ENCODE data around the gene SRD5A3. TPM values are rescaled to one million over a fixed set of nuclear protein-coding genes. Genes with fewer than 3 reads are reported as not detected.

SRD5A3 gene
- total RNA-seq, 1 donor from 2014 or later, result 19.6 TPM

DNA sequence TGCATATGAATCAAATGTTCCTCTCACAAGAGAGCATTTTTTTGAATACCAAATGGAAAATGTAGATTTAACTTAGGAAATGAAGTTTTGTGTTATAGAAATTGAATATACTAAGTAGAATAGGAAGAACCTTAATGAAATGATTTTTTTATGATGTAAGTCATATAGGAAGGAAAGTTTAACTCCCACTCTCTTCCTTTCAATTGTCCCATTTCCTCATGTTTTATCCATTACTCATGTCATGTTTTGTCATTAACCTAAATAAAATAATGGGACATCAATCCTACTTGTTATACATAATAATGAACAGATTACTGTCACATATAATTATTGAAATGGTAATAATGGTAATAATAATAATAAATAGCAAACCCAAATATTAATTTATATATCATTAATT is 22.7 kb upstream of the SRD5A3 start:
- TF ChIP-seq, protein P1, sequence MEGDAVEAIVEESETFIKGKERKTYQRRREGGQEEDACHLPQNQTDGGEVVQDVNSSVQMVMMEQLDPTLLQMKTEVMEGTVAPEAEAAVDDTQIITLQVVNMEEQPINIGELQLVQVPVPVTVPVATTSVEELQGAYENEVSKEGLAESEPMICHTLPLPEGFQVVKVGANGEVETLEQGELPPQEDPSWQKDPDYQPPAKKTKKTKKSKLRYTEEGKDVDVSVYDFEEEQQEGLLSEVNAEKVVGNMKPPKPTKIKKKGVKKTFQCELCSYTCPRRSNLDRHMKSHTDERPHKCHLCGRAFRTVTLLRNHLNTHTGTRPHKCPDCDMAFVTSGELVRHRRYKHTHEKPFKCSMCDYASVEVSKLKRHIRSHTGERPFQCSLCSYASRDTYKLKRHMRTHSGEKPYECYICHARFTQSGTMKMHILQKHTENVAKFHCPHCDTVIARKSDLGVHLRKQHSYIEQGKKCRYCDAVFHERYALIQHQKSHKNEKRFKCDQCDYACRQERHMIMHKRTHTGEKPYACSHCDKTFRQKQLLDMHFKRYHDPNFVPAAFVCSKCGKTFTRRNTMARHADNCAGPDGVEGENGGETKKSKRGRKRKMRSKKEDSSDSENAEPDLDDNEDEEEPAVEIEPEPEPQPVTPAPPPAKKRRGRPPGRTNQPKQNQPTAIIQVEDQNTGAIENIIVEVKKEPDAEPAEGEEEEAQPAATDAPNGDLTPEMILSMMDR (IDR thresholded peaks at IDR 0.05), result no peak
- no peak overlapping the region for H3K27ac ChIP-seq
- ATAC-seq (no peak), DNase-seq (no peak)
- H3K27me3 ChIP-seq, result no peaks in the 10 kb centered on the region
- H3K36me3 ChIP-seq, result no peaks in the 10 kb centered on the region
- peaks cover 8% of the 10 kb centered on the region for H3K4me1 ChIP-seq
- intact Hi-C loops (cut with DNase I), result loop anchor here (10.0 kb wide), 1 partner anchor 329 kb away; no protein-coding TSS in a partner anchor
- no peaks in the 10 kb centered on the region for H3K9me3 ChIP-seq
- H3K4me3 ChIP-seq, result no peak overlapping the region

DNA sequence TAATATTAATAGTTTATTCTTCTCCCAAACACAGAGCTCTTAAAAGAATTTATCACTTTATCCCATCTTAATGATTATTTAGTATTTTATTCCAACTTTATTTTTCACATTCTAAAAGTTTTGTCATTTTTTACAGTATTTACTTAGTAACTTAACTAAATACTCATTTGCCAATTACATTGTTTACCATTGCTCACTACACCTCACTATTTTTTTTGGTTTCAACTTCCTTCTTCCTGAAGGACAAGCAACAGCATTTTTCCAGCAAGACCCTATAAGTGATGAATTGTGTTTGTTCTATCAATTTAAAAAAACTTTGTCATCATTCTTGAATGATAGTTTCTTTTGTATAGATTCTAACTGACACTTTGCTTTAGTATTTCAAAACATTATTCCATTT is 19.4 kb upstream of the SRD5A3 start:
- ATAC-seq, result no peak
- Histone ChIP-seq H3K36me3 (no peaks in the 10 kb centered on the region), H3K4me3 (no peak overlapping the region), H3K27ac (no peak overlapping the region), H3K4me1 (peaks cover 8% of the 10 kb centered on the region), H3K9me3 (no peaks in the 10 kb centered on the region), H3K27me3 (no peaks in the 10 kb centered on the region)
- DNase-seq, result no peak
- TF ChIP-seq, protein P1 (IDR thresholded peaks at IDR 0.05), result no peak
- intact Hi-C loops (cut with DNase I), result loop anchor here (10.0 kb wide), 1 partner anchor 332 kb away; no protein-coding TSS in a partner anchor

DNA sequence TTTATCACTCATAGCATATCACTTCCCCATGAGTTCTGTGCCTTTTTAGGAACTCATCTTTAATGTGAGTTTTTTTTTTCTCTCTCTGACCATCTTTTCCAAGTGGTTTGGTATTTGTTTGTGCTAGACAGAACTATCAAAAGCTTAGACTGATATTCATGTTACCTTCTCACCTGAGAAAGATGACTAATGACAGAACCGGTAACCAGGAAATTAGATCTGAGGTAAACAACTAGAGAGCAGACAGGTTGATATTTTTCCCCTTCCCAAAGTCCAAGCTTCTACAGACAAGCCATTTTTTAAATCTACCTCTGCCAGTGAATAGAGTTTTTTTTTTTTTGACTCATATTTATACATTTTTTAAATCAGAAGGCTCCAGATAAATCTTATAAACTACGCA is 17.0 kb upstream of the SRD5A3 start:
- no peaks in the 10 kb centered on the region for H3K9me3 ChIP-seq
- ATAC-seq, result no peak
- intact Hi-C loops (cut with DNase I), result loop anchor here (10.0 kb wide), 1 partner anchor 334 kb away; no protein-coding TSS in a partner anchor

DNA sequence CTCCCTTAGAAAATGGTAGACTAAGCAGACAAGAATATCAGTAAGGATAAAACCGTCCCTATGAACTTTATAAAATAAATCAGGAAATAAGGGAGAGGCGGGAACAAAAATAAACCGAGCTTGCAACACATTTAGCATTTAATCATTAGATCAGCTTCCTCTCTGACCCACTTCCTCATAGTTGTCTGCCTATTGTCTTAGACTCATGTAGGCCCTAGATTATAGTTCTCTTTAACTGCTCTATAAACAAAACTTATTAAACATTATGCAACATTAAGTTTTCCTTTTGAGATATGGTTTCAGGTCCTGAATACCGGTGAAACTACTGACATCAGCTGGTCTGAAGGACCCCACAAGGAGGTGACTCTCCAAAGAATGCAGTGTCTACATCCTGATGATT is 15.8 kb upstream of the SRD5A3 start:
- Histone ChIP-seq H3K27me3 (no peaks in the 10 kb centered on the region), H3K27ac (peak overlapping the region; percentile 67), H3K9me3 (no peaks in the 10 kb centered on the region), H3K36me3 (no peaks in the 10 kb centered on the region), H3K4me3 (no peak overlapping the region), H3K4me1 (peaks cover 8% of the 10 kb centered on the region)
- ATAC-seq (peak; percentile 89), DNase-seq (no peak)
- TF ChIP-seq, protein P1 (IDR thresholded peaks at IDR 0.05), result no peak
- intact Hi-C loops (cut with DNase I), result no loop called here

More for the DNA sequence above, 17.0 kb upstream of the SRD5A3 start:
- TF ChIP-seq, protein P1 (IDR thresholded peaks at IDR 0.05), result no peak
- H3K27me3 ChIP-seq, result no peaks in the 10 kb centered on the region
- no peak overlapping the region for H3K4me3 ChIP-seq
- H3K4me1 ChIP-seq, result peaks cover 8% of the 10 kb centered on the region
- no peak for DNase-seq
- H3K27ac ChIP-seq, result no peak overlapping the region
- no peaks in the 10 kb centered on the region for H3K36me3 ChIP-seq

DNA sequence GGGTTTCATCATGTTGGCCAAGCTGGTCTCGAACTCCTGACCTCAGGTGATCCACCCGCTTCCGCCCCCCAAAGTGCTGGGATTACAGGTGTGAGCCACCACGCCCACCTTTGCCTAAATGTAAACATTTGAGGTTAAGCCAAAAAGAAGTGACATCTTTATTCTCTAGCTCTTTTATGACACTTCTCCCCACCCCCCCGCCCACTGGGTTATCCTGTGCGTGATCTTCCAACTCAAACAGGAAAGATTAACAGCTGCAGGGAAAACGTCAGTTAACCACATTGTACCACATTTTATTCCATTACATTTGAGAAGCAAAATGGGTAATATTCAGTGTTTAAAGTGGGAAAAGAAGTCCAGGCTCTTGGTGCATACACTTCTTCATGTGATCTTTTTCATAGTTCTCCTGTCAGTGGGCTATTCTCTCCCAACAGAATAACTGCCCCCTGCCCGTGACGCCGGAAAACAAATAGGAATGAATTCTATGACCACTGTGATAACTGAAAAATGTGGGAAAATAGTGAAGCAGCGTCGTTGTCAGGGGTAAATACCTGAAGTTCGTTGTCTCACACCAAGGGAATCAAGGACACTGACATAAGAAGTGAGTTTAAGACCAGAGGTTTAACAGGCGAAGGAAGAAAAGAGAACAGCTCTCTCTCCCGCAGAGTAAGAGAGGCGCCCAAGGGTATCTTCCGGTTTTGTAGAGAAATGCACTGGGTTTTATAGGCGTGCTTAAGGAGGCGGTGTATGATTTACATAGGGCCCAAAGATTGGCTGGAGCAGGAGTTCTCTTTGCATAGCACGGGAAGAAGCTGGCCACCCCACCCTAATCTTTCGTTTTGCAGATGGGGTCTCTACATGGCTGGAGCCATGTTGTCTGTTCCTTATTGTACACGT is 9.7 kb upstream of the SRD5A3 start:
- no peaks in the 10 kb centered on the region for H3K27me3 ChIP-seq
- TF ChIP-seq, protein P1 (IDR thresholded peaks at IDR 0.05), result no peak
- H3K9me3 ChIP-seq, result no peaks in the 10 kb centered on the region
- no peak overlapping the region for H3K4me3 ChIP-seq
- intact Hi-C loops (cut with DNase I), result no loop called here
- DNase-seq, result no peak
- ATAC-seq, result no peak
- H3K4me1 ChIP-seq, result no peaks in the 10 kb centered on the region
- no peaks in the 10 kb centered on the region for H3K36me3 ChIP-seq
- no peak overlapping the region for H3K27ac ChIP-seq

Data from upper lobe of right lung (tissue), 1 donor.